HepG2 (cell line): Measurements from ENCODE around the gene GGT7. TPM values are rescaled to one million over a fixed set of nuclear protein-coding genes. Genes with fewer than 3 reads are reported as not detected.

Source experiments
- DMAP1 ChIP-seq: IDR thresholded peaks from 2 replicates; pipeline ENCODE4 v1.6.1; 2016
- HNF4A ChIP-seq: sonication (generic); formaldehyde crosslinking; IDR thresholded peaks from 2 replicates; pipeline ENCODE4 v1.4.0; 2020; ENCODE audit warnings: missing genetic modification reagents
- KMT2B ChIP-seq: IDR thresholded peaks from 2 replicates; pipeline ENCODE4 v1.6.1; 2016; ENCODE audit warnings: missing genetic modification reagents, missing compliant biosample characterization
- MBNL3 ChIP-seq: fragments of 250-450 bp; sonication (Bioruptor Pico); conservative IDR thresholded peaks from 2 replicates; pipeline ENCODE4 v1.8.0; 2022; ENCODE audit warnings: mild to moderate bottlenecking, inconsistent platforms
- MEIS2 ChIP-seq: sonication (generic); formaldehyde crosslinking; IDR thresholded peaks from 2 replicates; pipeline ENCODE4 v1.9.0; 2021; ENCODE audit warnings: mild to moderate bottlenecking, missing genetic modification reagents
- MTA3 ChIP-seq: sonication (generic); formaldehyde crosslinking; IDR thresholded peaks from 2 replicates; pipeline ENCODE4 v1.4.0; 2020; ENCODE audit warnings: missing genetic modification reagents
- NFYC ChIP-seq: IDR thresholded peaks from 2 replicates; pipeline ENCODE4 v1.6.1; 2016; ENCODE audit warnings: missing genetic modification reagents, missing compliant biosample characterization
- PAWR ChIP-seq: sonication (generic); formaldehyde crosslinking; IDR thresholded peaks from 2 replicates; pipeline ENCODE4 v1.4.0; 2020; ENCODE audit warnings: missing genetic modification reagents, mild to moderate bottlenecking, borderline replicate concordance
- REXO4 ChIP-seq: sonication (generic); formaldehyde crosslinking; IDR thresholded peaks from 2 replicates; pipeline ENCODE4 v1.8.0; 2022; ENCODE audit warnings: missing genetic modification reagents, mild to moderate bottlenecking, borderline replicate concordance
- RFXANK ChIP-seq: IDR thresholded peaks from 2 replicates; pipeline ENCODE4 v1.6.1; 2016
- SMYD3 ChIP-seq: sonication (generic); formaldehyde crosslinking; IDR thresholded peaks from 2 replicates; pipeline ENCODE4 v1.8.1; 2023; ENCODE audit warnings: mild to moderate bottlenecking, missing genetic modification reagents
- ZNF331 ChIP-seq: sonication (generic); formaldehyde crosslinking; IDR thresholded peaks from 2 replicates; pipeline ENCODE4 v1.4.0; 2020; ENCODE audit warnings: missing genetic modification reagents
- ZNF7 ChIP-seq: IDR thresholded peaks from 2 replicates; pipeline ENCODE4 v1.6.1; 2016; ENCODE audit warnings: missing biosample characterization, missing genetic modification reagents
- ZNF879 ChIP-seq: sonication (generic); formaldehyde crosslinking; IDR thresholded peaks from 2 replicates; pipeline ENCODE4 v1.8.1; 2023; ENCODE audit warnings: missing genetic modification reagents
- polyA plus RNA-seq, 8 experiments: library from polyadenylated mRNA; depleted of rRNA in 3 of 8; stranded (reverse) in 7 of 8; unstranded in 1 of 8; fragments of >200 nt; fragmentation: Illumina TruSeq in 4 of 8; extraction: Trizol in 4 of 8; gene quantifications; 2 replicates each; pipeline versions ENCODE4 v1.2.1 to v1.2.3, GENCODE V29; 2011 to 2016; ENCODE audit warnings: low read depth in 4 of 8, missing spikeins in 1 of 8, mixed read lengths in 1 of 8; ENCODE audit not compliant: insufficient read depth in 1 of 8
- total RNA-seq, 5 experiments: library from RNA; depleted of rRNA; stranded (reverse); fragments of >200 nt; fragmentation: Illumina TruSeq; extraction: Trizol; gene quantifications; 2 replicates each; pipeline ENCODE4 v1.2.3, GENCODE V29; 2016; ENCODE audit warnings: low read depth in 1 of 5
- TF ChIP-seq, protein P1 (sequence below): IDR thresholded peaks from 2 replicates; pipeline ENCODE4 v1.6.1; 2016; ENCODE audit warnings: low read depth, missing genetic modification reagents, missing compliant biosample characterization
- TF ChIP-seq, protein P2 (sequence below): sonication (generic); formaldehyde crosslinking; IDR thresholded peaks from 2 replicates; pipeline ENCODE4 v1.5.1; 2020; ENCODE audit warnings: mild to moderate bottlenecking, moderate library complexity, missing genetic modification reagents
- TF ChIP-seq, protein P3 (sequence below): sonication (generic); formaldehyde crosslinking; IDR thresholded peaks from 2 replicates; pipeline ENCODE4 v1.5.1; 2020; ENCODE audit warnings: missing genetic modification reagents, mild to moderate bottlenecking, borderline replicate concordance
- TF ChIP-seq, protein P4 (sequence below): sonication (generic); formaldehyde crosslinking; IDR thresholded peaks from 2 replicates; pipeline ENCODE4 v1.4.0; 2020; ENCODE audit warnings: missing genetic modification reagents
- TF ChIP-seq, protein P5 (sequence below): sonication (generic); formaldehyde crosslinking; IDR thresholded peaks from 2 replicates; pipeline ENCODE4 v1.5.1; 2020; ENCODE audit warnings: mild to moderate bottlenecking, missing genetic modification reagents, borderline replicate concordance
- TF ChIP-seq, protein P6 (sequence below): sonication (generic); formaldehyde crosslinking; IDR thresholded peaks from 2 replicates; pipeline ENCODE4 v1.4.0; 2020; ENCODE audit warnings: missing genetic modification reagents

Gene GGT7
- total and polyA plus RNA-seq, 2 of the 13 experiments (the other 11 are each of a cell fraction or from before 2014, with no cell fraction given), result 6.6 to 23.0 TPM

DNA sequence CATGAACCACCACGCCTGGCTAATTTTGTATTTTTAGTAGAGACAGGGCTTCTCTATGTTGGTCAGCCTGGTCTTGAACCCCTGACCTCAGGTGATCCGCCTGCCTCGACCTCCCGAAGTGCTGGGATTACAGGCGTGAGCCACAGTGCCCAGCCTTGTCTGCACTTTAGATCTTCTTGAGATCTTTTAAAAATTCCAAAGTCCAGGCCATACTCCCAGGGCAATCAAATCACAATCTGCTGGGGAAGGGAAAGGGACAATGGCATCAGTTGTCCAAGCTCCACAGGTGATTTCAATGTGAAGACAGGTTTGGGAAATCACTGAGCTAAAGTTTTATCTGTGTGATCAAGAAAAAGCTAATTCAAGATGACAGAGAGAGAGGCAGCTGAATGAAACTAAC lies 64.1 kb downstream of the GGT7 start (continued):
- TF ChIP-seq, protein P1, sequence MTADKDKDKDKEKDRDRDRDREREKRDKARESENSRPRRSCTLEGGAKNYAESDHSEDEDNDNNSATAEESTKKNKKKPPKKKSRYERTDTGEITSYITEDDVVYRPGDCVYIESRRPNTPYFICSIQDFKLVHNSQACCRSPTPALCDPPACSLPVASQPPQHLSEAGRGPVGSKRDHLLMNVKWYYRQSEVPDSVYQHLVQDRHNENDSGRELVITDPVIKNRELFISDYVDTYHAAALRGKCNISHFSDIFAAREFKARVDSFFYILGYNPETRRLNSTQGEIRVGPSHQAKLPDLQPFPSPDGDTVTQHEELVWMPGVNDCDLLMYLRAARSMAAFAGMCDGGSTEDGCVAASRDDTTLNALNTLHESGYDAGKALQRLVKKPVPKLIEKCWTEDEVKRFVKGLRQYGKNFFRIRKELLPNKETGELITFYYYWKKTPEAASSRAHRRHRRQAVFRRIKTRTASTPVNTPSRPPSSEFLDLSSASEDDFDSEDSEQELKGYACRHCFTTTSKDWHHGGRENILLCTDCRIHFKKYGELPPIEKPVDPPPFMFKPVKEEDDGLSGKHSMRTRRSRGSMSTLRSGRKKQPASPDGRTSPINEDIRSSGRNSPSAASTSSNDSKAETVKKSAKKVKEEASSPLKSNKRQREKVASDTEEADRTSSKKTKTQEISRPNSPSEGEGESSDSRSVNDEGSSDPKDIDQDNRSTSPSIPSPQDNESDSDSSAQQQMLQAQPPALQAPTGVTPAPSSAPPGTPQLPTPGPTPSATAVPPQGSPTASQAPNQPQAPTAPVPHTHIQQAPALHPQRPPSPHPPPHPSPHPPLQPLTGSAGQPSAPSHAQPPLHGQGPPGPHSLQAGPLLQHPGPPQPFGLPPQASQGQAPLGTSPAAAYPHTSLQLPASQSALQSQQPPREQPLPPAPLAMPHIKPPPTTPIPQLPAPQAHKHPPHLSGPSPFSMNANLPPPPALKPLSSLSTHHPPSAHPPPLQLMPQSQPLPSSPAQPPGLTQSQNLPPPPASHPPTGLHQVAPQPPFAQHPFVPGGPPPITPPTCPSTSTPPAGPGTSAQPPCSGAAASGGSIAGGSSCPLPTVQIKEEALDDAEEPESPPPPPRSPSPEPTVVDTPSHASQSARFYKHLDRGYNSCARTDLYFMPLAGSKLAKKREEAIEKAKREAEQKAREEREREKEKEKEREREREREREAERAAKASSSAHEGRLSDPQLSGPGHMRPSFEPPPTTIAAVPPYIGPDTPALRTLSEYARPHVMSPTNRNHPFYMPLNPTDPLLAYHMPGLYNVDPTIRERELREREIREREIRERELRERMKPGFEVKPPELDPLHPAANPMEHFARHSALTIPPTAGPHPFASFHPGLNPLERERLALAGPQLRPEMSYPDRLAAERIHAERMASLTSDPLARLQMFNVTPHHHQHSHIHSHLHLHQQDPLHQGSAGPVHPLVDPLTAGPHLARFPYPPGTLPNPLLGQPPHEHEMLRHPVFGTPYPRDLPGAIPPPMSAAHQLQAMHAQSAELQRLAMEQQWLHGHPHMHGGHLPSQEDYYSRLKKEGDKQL (CRISPR knock-in tag), result no peak
- TF ChIP-seq ZNF879 (no peak), DMAP1 (CRISPR knock-in tag) (no peak), PAWR (no peak), MBNL3 (CRISPR knock-in tag) (no peak), HNF4A (CRISPR knock-in tag) (peak; percentile 58), KMT2B (CRISPR knock-in tag) (no peak), SMYD3 (CRISPR knock-in tag) (no peak), NFYC (CRISPR knock-in tag) (no peak), ZNF7 (peak; percentile 99), RFXANK (no peak), ZNF331 (CRISPR knock-in tag) (no peak), REXO4 (CRISPR knock-in tag) (no peak), MTA3 (CRISPR knock-in tag) (no peak), MEIS2 (CRISPR knock-in tag) (peak; percentile 33; the same call in 1 of the 2 replicates)
- TF ChIP-seq, protein P2, sequence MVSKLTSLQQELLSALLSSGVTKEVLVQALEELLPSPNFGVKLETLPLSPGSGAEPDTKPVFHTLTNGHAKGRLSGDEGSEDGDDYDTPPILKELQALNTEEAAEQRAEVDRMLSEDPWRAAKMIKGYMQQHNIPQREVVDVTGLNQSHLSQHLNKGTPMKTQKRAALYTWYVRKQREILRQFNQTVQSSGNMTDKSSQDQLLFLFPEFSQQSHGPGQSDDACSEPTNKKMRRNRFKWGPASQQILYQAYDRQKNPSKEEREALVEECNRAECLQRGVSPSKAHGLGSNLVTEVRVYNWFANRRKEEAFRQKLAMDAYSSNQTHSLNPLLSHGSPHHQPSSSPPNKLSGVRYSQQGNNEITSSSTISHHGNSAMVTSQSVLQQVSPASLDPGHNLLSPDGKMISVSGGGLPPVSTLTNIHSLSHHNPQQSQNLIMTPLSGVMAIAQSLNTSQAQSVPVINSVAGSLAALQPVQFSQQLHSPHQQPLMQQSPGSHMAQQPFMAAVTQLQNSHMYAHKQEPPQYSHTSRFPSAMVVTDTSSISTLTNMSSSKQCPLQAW (CRISPR knock-in tag), result no peak
- TF ChIP-seq, protein P3, sequence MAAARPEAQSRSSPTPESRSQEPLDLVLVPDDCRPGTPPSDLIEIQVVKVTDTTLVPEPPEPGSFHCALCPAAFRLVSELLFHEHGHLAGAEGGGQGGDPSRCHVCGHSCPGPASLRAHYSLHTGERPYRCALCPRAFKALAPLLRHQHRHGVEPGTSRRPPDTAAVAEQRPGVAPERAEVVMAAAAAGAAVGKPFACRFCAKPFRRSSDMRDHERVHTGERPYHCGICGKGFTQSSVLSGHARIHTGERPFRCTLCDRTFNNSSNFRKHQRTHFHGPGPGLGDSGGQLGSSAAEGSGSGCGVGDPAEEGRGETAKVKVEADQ (CRISPR knock-in tag), result no peak
- TF ChIP-seq, protein P4, sequence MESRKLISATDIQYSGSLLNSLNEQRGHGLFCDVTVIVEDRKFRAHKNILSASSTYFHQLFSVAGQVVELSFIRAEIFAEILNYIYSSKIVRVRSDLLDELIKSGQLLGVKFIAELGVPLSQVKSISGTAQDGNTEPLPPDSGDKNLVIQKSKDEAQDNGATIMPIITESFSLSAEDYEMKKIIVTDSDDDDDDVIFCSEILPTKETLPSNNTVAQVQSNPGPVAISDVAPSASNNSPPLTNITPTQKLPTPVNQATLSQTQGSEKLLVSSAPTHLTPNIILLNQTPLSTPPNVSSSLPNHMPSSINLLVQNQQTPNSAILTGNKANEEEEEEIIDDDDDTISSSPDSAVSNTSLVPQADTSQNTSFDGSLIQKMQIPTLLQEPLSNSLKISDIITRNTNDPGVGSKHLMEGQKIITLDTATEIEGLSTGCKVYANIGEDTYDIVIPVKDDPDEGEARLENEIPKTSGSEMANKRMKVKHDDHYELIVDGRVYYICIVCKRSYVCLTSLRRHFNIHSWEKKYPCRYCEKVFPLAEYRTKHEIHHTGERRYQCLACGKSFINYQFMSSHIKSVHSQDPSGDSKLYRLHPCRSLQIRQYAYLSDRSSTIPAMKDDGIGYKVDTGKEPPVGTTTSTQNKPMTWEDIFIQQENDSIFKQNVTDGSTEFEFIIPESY (CRISPR knock-in tag), result peak; percentile 82
- TF ChIP-seq, protein P5, sequence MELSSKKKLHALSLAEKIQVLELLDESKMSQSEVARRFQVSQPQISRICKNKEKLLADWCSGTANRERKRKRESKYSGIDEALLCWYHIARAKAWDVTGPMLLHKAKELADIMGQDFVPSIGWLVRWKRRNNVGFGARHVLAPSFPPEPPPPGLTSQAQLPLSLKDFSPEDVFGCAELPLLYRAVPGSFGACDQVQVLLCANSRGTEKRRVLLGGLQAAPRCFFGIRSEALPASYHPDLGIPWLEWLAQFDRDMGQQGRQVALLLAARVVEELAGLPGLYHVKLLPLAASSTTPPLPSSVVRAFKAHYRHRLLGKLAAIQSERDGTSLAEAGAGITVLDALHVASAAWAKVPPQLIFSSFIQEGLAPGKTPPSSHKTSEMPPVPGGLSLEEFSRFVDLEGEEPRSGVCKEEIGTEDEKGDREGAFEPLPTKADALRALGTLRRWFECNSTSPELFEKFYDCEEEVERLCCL (CRISPR knock-in tag), result no peak
- TF ChIP-seq, protein P6, sequence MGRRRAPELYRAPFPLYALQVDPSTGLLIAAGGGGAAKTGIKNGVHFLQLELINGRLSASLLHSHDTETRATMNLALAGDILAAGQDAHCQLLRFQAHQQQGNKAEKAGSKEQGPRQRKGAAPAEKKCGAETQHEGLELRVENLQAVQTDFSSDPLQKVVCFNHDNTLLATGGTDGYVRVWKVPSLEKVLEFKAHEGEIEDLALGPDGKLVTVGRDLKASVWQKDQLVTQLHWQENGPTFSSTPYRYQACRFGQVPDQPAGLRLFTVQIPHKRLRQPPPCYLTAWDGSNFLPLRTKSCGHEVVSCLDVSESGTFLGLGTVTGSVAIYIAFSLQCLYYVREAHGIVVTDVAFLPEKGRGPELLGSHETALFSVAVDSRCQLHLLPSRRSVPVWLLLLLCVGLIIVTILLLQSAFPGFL (CRISPR knock-in tag), result no peak
